Left lung (tissue), 10 donors: ENCODE data around the gene GRM7. TPM values are rescaled to one million over a fixed set of nuclear protein-coding genes. Genes with fewer than 3 reads are reported as not detected.

ENCODE experiments used
- ATAC-seq: fragments of 200-7000 bp; cut with Tn5 transposase; one replicate; pipeline ENCODE4 v1.9.1; 2020; ENCODE audit warnings: moderate library complexity
- DNase-seq, 4 donors: peaks; one replicate each; pipeline ENCODE4 v3.0.0-alpha.2; 2013 to 2020
- H3K27ac ChIP-seq, 2 donors: fragments of 200-600 bp; sonication (generic) in 1 of 2; one replicate each; pipeline versions ENCODE4 v1.5.0 to v1.8.0; 2020 to 2021
- H3K27me3 ChIP-seq, 2 donors: fragments of 200-600 bp; sonication (generic) in 1 of 2; one replicate each; pipeline versions ENCODE4 v1.5.0 to v1.8.0; 2020 to 2021
- H3K36me3 ChIP-seq, 2 donors: fragments of 200-600 bp; sonication (generic) in 1 of 2; one replicate each; pipeline versions ENCODE4 v1.5.0 to v1.8.0; 2020 to 2021
- H3K4me1 ChIP-seq, 2 donors: fragments of 200-600 bp; one replicate each; pipeline ENCODE4 v1.8.0; 2021
- H3K4me3 ChIP-seq, 2 donors: fragments of 200-600 bp; sonication (generic) in 1 of 2; one replicate each; pipeline versions ENCODE4 v1.5.0 to v1.8.0; 2020 to 2021; ENCODE audit warnings: mild to moderate bottlenecking in 1 of 2
- H3K9me3 ChIP-seq, 2 donors: fragments of 200-600 bp; sonication (generic) in 1 of 2; one replicate each; pipeline versions ENCODE4 v1.5.0 to v1.8.0; 2020 to 2021
- intact Hi-C, 2 donors: fragments of 100-400 bp; cut with DNase I; formaldehyde crosslinking; loops; one replicate each; pipeline versions ENCODE4 v1.11.2 to v1.14.2; 2022
- polyA plus RNA-seq, 6 donors: library from polyadenylated mRNA; unstranded; fragments of 120-200 nt; gene quantifications; one replicate each; pipeline ENCODE4 v1.2.1, GENCODE V29; 2013; ENCODE audit not compliant: insufficient read length in 6 of 6
- total RNA-seq, 2 donors: library from RNA; stranded (reverse); fragmentation: NEBNext Ultra II Directional; extraction: Animal tissue kit (Norgen Biotek cat#: 25700); gene quantifications; one replicate each; pipeline ENCODE4 v1.2.1, GENCODE V29; 2021
- TF ChIP-seq, protein P1 (sequence below), 2 donors: fragments of 200-600 bp; sonication (generic) in 1 of 2; IDR thresholded peaks; one replicate each; pipeline versions ENCODE4 v1.5.0 to v1.8.0; 2021; ENCODE audit warnings: antibody characterized with exemption in 2 of 2
- donor health status: DM: no; HTN: yes; CAD: no.
- donor health status: DM: no; HTN: no; CAD: no.

GRM7 gene
- total and polyA plus RNA-seq, 8 donors = 0.04 to 0.72 (median 0.27) TPM

DNA sequence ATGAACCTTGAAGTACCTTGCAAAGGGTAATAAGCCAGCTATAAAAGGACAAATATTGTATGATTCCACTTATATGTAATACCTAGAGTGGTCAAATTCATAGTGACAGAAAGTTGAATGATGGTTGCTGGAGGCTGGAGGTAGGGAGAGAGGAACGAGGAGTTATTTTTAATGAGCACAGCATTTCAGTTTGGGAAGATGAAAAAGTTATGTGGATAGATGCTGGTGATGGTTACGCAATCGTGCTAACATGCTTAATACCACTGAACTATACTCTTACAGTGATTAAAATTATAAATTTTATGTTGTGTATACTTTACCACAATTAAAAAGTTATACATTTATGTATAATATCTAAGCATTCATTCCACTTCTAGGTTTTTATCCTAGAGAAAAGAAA is 168.6 kb downstream of the GRM7 start:
- ATAC-seq (no peak), DNase-seq (no peak)
- Histone ChIP-seq H3K27me3 (no peaks in the 10 kb centered on the region), H3K4me3 (no peak overlapping the region), H3K27ac (no peak overlapping the region), H3K36me3 (no peaks in the 10 kb centered on the region), H3K4me1 (no peaks in the 10 kb centered on the region), H3K9me3 (peaks cover 0 to 3% of the 10 kb centered on the region in 2 donors)
- TF ChIP-seq, protein P1, sequence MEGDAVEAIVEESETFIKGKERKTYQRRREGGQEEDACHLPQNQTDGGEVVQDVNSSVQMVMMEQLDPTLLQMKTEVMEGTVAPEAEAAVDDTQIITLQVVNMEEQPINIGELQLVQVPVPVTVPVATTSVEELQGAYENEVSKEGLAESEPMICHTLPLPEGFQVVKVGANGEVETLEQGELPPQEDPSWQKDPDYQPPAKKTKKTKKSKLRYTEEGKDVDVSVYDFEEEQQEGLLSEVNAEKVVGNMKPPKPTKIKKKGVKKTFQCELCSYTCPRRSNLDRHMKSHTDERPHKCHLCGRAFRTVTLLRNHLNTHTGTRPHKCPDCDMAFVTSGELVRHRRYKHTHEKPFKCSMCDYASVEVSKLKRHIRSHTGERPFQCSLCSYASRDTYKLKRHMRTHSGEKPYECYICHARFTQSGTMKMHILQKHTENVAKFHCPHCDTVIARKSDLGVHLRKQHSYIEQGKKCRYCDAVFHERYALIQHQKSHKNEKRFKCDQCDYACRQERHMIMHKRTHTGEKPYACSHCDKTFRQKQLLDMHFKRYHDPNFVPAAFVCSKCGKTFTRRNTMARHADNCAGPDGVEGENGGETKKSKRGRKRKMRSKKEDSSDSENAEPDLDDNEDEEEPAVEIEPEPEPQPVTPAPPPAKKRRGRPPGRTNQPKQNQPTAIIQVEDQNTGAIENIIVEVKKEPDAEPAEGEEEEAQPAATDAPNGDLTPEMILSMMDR (IDR thresholded peaks at IDR 0.05) = no peak
- intact Hi-C loops = no loop called here

DNA sequence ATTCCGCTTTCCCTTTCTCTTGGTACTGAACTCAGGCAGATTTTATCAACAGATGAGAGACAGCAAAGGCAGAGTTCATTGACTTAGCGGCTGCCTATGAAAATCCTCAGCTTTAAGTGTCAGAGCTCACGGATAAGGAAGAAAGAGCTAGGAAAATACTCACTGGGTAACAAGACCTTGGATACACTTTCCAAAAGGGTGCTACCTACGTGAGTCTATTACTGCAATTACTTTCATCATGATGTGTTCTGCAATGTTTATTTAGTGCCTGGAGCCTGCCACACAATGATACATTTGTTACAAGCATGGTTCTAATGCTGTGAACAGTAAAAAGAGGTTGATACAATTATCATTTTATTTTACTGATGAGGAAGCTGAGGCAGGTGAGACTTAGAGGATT is 177.5 kb downstream of the GRM7 start:
- no peaks in the 10 kb centered on the region for H3K27me3 ChIP-seq
- no peak overlapping the region for H3K4me3 ChIP-seq
- ATAC-seq = no peak
- no peak overlapping the region for H3K27ac ChIP-seq
- TF ChIP-seq, protein P1 (IDR thresholded peaks at IDR 0.05) = no peak
- DNase-seq = no peak
- H3K4me1 ChIP-seq = no peaks in the 10 kb centered on the region
- no peaks in the 10 kb centered on the region for H3K36me3 ChIP-seq
- H3K9me3 ChIP-seq = peaks cover 0 to 3% of the 10 kb centered on the region in 2 donors
- intact Hi-C loops = no loop called here

DNA sequence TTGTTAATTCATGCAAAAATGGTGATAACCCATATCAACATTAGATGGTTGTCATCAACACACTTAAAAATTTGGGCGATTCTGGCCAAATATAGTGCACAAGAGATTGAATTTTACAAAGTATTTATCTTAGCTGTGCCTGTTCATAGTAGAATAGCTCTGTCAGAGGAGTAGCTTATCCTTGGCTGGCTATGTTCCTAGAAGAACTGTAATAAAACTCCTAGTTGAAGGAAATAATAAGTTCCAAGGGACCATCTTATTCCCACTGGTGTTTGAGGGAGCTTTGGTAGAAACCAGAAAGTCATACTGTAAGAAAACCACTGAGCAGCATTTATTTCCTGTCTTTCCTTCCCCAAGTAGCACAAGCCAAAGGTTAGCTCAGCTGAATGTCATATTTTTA is 201.8 kb downstream of the GRM7 start:
- Histone ChIP-seq H3K9me3 (peaks cover 0 to 23% of the 10 kb centered on the region in 2 donors), H3K36me3 (no peaks in the 10 kb centered on the region), H3K27me3 (no peaks in the 10 kb centered on the region), H3K4me1 (no peaks in the 10 kb centered on the region), H3K27ac (no peak overlapping the region), H3K4me3 (no peak overlapping the region)
- TF ChIP-seq, protein P1 (IDR thresholded peaks at IDR 0.05) = no peak
- intact Hi-C loops = no loop called here
- ATAC-seq = no peak
- no peak for DNase-seq

DNA sequence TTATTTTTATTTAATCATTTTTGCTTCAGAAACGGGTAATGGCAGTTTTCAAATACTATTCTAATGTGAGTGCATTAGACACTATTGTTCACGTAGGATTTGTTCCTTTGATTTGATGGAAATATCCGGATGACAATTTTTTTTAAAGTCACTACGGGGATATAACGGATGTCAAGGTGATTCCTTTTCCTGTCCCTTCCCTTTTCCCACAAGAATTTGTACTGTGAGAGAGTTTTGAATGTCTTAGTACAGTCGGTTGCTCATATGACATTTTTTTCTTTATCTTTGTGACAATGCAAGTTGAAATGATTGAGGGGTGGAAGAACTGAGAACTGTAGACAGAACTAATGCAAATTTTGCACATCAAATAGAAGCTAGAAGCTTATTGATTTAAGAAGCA is 209.5 kb downstream of the GRM7 start:
- H3K9me3 ChIP-seq = peaks cover 0 to 12% of the 10 kb centered on the region in 2 donors
- intact Hi-C loops = no loop called here
- no peak overlapping the region for H3K27ac ChIP-seq
- H3K36me3 ChIP-seq = no peaks in the 10 kb centered on the region
- H3K4me1 ChIP-seq = no peaks in the 10 kb centered on the region
- TF ChIP-seq, protein P1 (IDR thresholded peaks at IDR 0.05) = no peak
- no peak overlapping the region for H3K4me3 ChIP-seq
- DNase-seq (no peak), ATAC-seq (no peak)
- H3K27me3 ChIP-seq = no peaks in the 10 kb centered on the region

DNA sequence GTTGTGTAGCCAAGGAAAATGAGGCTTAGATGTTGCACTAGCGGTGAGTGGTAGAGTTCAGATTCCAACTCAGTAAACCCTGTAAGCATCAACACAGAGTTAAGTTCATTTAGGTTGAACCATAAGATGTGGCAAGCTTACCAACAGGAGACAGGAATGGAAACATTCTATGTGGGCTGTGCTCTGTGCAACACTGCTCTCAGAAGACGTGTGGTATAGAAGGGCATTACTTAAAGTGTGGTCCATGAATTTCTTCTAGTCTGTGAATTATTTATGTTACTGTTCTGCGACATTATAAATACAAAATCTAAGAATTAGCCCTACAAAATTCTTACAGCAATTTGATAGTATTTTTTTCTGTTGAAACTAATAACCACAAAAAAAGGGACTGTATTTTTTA is 213.3 kb downstream of the GRM7 start:
- intact Hi-C loops = no loop called here
- H3K4me3 ChIP-seq = no peak overlapping the region
- H3K27ac ChIP-seq = no peak overlapping the region
- TF ChIP-seq, protein P1 (IDR thresholded peaks at IDR 0.05) = no peak
- H3K36me3 ChIP-seq = no peaks in the 10 kb centered on the region
- H3K4me1 ChIP-seq = no peaks in the 10 kb centered on the region
- ATAC-seq (no peak), DNase-seq (no peak)
- H3K9me3 ChIP-seq = peaks cover 0 to 5% of the 10 kb centered on the region in 2 donors
- H3K27me3 ChIP-seq = no peaks in the 10 kb centered on the region
